Naive B cell (primary cell): ENCODE data around the gene VSIR. TPM values are rescaled to one million over a fixed set of nuclear protein-coding genes. Genes with fewer than 3 reads are reported as not detected.
A peak's percentile ranks its signal among the peaks of the same experiment; 100 is the strongest.

ENCODE experiments used
- ATAC-seq, 2 donors: fragments of 150-1000 bp; cut with Tn5 transposase; 2 replicates each; pipeline ENCODE4 v1.10.0; 2021; ENCODE audit warnings: low read depth in 2 of 2, mild to moderate bottlenecking in 2 of 2, moderate library complexity in 2 of 2
- DNase-seq: peaks from one replicate; pipeline ENCODE4 v3.0.0; 2022
- H3K27ac Mint-ChIP-seq, 6 donors: one replicate each; pipeline ENCODE4 v1.8.0; 2020 to 2022; ENCODE audit warnings: mild to moderate bottlenecking in 6 of 6, mixed read lengths in 6 of 6, moderate library complexity in 5 of 6, inconsistent platforms in 2 of 6
- H3K27me3 Mint-ChIP-seq, 3 donors: one replicate each; pipeline ENCODE4 v1.8.0; 2021 to 2022; ENCODE audit warnings: mixed read lengths in 3 of 3, mild to moderate bottlenecking in 1 of 3
- H3K36me3 Mint-ChIP-seq, 2 donors: one replicate each; pipeline ENCODE4 v1.8.0; 2020 to 2022; ENCODE audit warnings: mixed read lengths in 2 of 2, inconsistent platforms in 1 of 2, mild to moderate bottlenecking in 1 of 2
- H3K4me1 Mint-ChIP-seq, 3 donors: one replicate each; pipeline ENCODE4 v1.8.0; 2020 to 2022; ENCODE audit warnings: mixed read lengths in 3 of 3, inconsistent platforms in 1 of 3, mild to moderate bottlenecking in 1 of 3, moderate library complexity in 1 of 3
- H3K4me3 Mint-ChIP-seq, 8 donors: one replicate each; pipeline ENCODE4 v1.8.0; 2020 to 2022; ENCODE audit warnings: mild to moderate bottlenecking in 8 of 8, mixed read lengths in 8 of 8, moderate library complexity in 8 of 8, inconsistent platforms in 2 of 8
- H3K9me3 Mint-ChIP-seq, 7 donors: one replicate each; pipeline ENCODE4 v1.8.0; 2020 to 2022; ENCODE audit warnings: mixed read lengths in 7 of 7, mild to moderate bottlenecking in 5 of 7, inconsistent platforms in 2 of 7, moderate library complexity in 1 of 7
- polyA plus RNA-seq, 6 donors: library from polyadenylated mRNA; unstranded; fragments of 300-500 nt; fragmentation: Illumina TruSeq; gene quantifications; one replicate each; pipeline ENCODE4 v1.2.3, GENCODE V29; 2021; ENCODE audit warnings: low read depth in 6 of 6

The VSIR gene
- 10 to 100 TPM; 59.8 to 84.3 (median 64.0) TPM for polyA plus RNA-seq

DNA sequence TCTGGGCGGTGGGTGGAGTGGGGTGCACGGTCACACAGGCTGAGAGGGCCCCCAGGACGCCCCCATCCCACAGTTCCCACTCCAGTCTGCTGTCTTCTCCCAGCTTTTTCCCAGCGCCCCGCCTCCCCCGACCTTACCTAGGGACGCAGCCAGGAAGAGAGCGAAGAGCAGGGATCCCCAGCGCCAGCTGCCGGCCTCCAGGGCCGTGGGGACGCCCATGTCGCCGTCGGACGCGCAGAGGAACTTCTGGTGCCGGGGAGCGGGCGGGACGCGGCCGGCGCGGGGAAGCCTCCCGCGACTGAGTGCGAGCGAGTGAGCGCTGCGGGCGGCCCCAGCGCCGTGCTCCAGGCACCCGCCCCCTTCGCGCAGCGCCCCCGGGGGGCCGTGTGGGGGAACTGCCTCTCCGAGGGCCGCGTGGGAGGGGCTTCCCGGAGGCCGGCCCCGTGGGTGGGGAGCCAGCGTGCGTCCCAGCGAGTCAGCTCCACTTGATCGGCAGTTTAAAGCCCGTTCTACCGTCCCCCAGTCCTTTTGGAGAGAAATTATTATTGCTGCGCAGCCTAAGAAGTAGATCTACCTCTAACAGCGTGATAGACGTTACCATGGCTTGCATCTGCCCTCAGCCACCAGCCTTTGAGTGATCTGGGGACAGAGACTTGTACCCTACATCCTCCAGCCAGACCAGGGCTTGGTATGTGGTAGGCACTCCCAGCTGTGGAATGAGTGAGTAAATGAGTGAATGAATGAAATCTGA, at the start of gene VSIR:
TSS of gene VSIR (minus strand) at position 300 of the 751 bp plus-strand sequence. CDS start at position 219, 81 bp downstream.
- H3K27me3 Mint-ChIP-seq, result no peaks in the 10 kb centered on the region
- peaks cover 61 to 87% (median 85%) of the 10 kb centered on the region in 3 donors for H3K4me1 Mint-ChIP-seq

DNA sequence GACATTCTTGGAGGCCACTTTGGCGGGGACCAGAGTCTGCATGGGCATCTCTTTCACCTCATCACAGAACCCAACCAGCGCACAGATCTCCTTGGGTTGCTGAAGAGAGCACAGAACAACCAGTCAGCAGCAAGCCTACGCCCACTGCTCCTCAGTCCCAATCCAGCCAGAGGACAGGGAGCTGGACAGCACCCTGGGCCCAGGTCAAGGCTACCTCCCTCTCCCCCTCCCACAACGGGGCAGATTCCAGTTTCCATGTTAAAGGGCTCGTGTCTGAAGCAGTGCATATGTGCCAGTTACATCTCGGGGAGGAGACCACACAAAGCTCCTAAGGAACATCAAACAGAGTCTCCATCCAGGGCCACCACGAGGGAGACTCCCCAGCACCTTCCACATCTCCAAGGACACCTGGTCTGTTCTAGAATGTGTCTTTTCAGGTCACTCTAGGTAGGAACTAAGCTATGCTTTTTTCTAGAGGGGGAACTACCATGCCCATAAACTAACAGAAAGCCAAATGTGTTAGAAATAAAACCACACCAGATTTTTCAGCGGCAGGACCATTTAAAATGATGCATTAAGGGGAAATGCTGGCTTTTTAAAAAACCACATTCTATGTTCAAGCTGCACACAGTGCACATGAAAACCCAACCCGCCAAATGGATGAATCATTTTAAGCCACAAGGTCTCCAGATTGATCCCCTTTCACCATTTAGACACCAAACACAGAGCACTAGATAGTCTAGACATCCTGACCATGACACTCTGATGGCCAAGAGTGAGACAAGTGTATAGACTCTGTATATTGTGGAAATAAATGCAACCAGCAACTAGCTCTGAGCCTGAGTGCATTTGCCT, 48.8 kb upstream of the VSIR start:
- Mint-ChIP-seq H3K27ac (peak overlapping the region in 2 of 6 donors; percentile 41 to 68), H3K9me3 (no peaks in the 10 kb centered on the region), H3K27me3 (no peaks in the 10 kb centered on the region), H3K4me1 (peaks cover 0 to 3% (median 0%) of the 10 kb centered on the region in 3 donors), H3K36me3 (peaks cover 9 to 20% of the 10 kb centered on the region in 2 donors), H3K4me3 (peak overlapping the region in 1 of 8 donors; percentile 7)
- ATAC-seq, result no peak
- no peak for DNase-seq

More for the DNA sequence above, at the start of gene VSIR:
- Mint-ChIP-seq H3K9me3 (no peaks in the 10 kb centered on the region), H3K27ac (peak within 1 kb of the TSS; percentile 92 to 98 (median 96)), H3K36me3 (no peaks in the 10 kb centered on the region), H3K4me3 (peak within 1 kb of the TSS; percentile 75 to 94 (median 92))
- DNase-seq (peak; percentile 96), ATAC-seq (peak; percentile 68 to 74)

DNA sequence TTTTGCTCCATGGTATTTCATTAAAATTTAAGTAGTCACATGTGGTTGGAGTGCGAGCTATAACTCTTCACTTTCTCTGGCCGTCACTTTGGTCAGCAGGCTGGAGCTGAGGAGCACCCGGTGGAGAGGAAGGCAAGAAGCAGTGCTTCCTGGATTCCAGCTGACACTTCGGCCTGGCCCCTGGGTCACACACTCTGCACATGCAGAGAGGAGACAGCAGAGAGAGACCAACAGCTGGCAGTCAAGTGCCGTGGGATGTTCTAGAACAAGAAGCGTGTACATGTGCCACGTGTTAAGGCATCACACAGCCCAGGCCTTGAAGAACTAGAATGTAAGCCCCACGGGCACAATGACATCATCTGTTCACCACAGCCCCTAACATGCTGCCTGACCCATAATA, 47.6 kb upstream of the VSIR start:
- no peak for ATAC-seq
- Mint-ChIP-seq H3K27ac (peak overlapping the region in 2 of 6 donors; percentile 30 to 73), H3K4me3 (no peak overlapping the region), H3K9me3 (no peaks in the 10 kb centered on the region), H3K36me3 (peaks cover 9 to 25% of the 10 kb centered on the region in 2 donors), H3K27me3 (no peaks in the 10 kb centered on the region), H3K4me1 (peaks cover 0 to 3% (median 0%) of the 10 kb centered on the region in 3 donors)
- DNase-seq, result no peak

DNA sequence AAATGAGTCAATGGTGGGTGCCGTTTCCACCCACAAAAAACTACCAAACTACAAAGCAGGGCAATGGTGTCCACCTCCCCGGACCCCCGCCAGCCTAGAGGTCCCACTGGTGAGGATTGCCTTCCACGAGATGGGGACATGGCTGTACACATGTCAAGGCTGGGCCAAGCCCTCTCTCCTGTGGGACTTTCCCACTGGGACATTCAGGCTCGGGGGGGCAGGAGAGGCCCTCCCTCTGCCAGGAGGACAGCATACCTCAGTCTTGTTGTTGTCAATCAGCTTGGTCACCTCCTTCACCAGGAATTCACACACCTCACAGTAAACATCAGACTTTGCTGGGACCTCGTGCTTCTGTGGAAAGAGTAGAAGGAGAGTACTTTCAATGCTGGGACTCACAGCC, 46.7 kb upstream of the VSIR start:
- ATAC-seq (no peak), DNase-seq (no peak)
- H3K36me3 Mint-ChIP-seq, result peaks cover 9 to 25% of the 10 kb centered on the region in 2 donors
- peaks cover 0 to 3% (median 0%) of the 10 kb centered on the region in 3 donors for H3K4me1 Mint-ChIP-seq
- H3K27me3 Mint-ChIP-seq, result no peaks in the 10 kb centered on the region
- H3K9me3 Mint-ChIP-seq, result no peaks in the 10 kb centered on the region
- no peak overlapping the region for H3K4me3 Mint-ChIP-seq
- H3K27ac Mint-ChIP-seq, result peak overlapping the region in 1 of 6 donors; percentile 3

DNA sequence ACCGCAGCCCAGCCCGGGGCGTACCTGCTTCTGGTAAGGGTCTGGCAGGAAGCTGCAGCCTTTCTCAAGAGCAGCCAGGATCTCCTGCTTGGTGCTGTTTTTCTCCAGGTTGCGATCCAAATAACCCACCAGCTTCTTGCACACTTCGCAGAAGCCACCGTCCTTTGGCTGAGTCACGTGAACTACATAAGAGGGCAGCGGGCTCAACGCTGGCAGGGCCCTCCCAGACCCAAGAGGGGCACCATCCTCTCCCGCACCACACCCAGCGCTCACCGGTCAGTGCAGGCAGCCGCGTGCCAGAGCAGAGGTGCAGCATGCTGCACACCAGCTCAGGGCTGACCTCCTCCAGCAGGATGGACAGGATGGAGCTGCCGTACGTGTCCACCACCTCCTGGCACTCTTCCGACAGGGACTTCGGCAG, 46.1 kb upstream of the VSIR start:
- Mint-ChIP-seq H3K4me3 (no peak overlapping the region), H3K9me3 (peaks cover 0 to 2% (median 0%) of the 10 kb centered on the region in 7 donors), H3K27ac (peak overlapping the region in 2 of 6 donors; percentile 47 to 62), H3K4me1 (peaks cover 0 to 3% (median 2%) of the 10 kb centered on the region in 3 donors), H3K27me3 (no peaks in the 10 kb centered on the region), H3K36me3 (peaks cover 9 to 25% of the 10 kb centered on the region in 2 donors)
- no peak for ATAC-seq
- DNase-seq, result no peak

DNA sequence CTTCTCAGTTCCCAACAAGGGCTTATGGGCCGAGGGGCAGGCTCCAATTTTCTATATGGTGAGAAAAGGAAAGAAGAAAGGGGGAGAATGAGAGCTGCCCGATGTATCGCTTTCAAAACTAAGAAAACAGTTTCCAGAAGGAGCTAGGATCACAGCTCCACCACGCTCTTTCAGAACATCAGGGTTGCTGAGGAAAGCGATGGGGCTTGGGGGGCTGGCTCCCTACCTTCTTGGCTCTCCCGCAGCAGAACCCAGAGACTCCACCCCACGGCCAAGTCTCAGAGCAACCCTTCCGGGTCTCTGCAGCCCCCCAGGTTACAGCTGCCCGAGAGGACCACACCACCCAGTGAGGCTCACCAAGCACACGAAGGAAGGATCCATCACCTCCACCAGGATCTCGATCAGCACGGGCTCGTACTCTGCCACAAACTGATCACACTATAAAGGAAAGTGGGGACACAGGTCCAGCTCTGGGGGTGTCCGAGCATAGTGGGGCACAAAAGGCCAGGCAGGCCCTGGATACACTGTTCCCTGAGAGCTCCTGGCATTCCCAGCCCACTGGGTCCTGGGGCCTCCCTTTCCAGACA, 45.4 kb upstream of the VSIR start:
- DNase-seq (no peak), ATAC-seq (no peak)
- Mint-ChIP-seq H3K9me3 (peaks cover 0 to 2% (median 0%) of the 10 kb centered on the region in 7 donors), H3K27me3 (no peaks in the 10 kb centered on the region), H3K4me3 (no peak overlapping the region), H3K27ac (peak overlapping the region in 2 of 6 donors; percentile 24 to 70), H3K36me3 (peaks cover 9 to 25% of the 10 kb centered on the region in 2 donors), H3K4me1 (peaks cover 0 to 3% (median 3%) of the 10 kb centered on the region in 3 donors)

DNA sequence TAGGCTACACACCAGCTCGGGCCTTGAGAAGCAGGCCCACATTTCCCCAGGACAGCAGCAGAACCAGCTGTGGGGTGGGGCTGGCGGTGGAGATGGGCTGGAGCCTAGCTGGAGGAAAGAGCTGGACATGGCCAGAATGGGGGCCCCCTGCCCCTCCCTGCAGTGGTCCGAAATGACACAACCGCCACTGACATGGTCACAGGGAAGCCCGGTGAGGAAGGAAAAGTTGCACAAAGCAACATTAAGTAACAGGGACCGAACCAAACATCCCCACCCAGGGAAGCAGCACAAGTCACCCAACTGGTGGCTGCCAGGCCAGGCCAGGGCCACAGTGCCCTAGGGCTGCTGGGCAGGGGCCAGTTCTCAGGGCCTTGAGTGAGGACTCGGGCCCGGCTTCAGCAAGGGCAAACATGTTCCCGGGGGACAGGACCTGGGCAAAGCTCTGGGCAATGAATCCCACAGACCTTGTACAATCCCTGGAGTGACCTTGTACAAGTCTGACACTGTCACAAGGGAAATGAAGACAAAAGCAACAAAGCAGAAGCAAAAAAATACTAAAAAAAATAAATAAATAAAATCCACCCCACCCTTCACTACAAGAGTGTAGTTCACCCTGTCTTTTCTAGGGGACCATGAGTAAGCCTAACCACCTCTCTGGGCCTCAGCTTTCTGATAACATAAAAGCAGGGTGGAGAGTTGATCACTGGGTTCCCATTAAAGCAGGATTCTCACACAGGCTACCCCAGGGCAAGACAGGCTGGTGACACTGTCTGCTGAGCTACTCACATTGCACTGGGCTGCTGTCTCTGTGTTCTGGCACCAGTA, 44.7 kb upstream of the VSIR start:
- Mint-ChIP-seq H3K27ac (peak overlapping the region in 1 of 6 donors; percentile 63), H3K4me1 (peaks cover 0 to 3% (median 0%) of the 10 kb centered on the region in 3 donors), H3K4me3 (no peak overlapping the region), H3K27me3 (no peaks in the 10 kb centered on the region), H3K9me3 (peaks cover 0 to 2% (median 0%) of the 10 kb centered on the region in 7 donors), H3K36me3 (peaks cover 9 to 20% of the 10 kb centered on the region in 2 donors)
- DNase-seq, result no peak
- no peak for ATAC-seq

DNA sequence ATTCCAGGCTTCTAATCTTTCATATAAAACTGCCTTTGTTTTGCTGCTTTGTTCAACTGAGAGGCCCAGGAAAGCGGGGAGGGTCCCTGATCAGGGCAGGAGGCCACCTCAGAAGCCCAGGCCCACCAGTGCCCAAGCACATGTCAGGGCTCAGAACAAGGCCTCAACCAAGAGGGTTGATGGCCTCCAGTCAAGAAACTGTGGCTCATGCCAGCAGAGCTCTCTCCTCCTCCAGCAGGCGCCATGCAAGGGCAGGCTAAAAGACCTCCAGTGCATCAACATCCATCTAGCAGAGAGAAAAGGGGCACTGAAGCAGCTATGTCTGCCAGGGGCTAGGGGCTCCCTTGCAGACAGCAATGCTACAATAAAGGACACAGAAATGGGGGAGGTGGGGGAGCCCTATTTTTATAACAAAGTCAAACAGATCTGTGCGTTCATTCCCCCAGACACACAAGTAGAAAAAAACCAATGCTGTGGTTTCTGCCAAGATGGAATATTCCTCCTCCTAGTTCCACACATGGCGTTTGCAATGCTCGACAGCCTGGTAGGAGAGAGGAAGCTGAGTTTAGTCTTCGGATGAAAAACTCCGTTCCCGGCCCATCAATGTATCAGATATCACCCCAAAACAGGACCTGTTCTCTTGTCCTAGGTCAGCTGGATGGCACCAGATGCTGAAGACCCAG, 43.8 kb upstream of the VSIR start:
- peaks cover 9 to 20% of the 10 kb centered on the region in 2 donors for H3K36me3 Mint-ChIP-seq
- no peak for DNase-seq
- H3K4me1 Mint-ChIP-seq, result peaks cover 0 to 3% (median 0%) of the 10 kb centered on the region in 3 donors
- peak overlapping the region in 1 of 6 donors; percentile 49 for H3K27ac Mint-ChIP-seq
- H3K9me3 Mint-ChIP-seq, result peaks cover 0 to 2% (median 0%) of the 10 kb centered on the region in 7 donors
- no peaks in the 10 kb centered on the region for H3K27me3 Mint-ChIP-seq
- H3K4me3 Mint-ChIP-seq, result peak overlapping the region in 1 of 8 donors; percentile 9
- ATAC-seq, result no peak

DNA sequence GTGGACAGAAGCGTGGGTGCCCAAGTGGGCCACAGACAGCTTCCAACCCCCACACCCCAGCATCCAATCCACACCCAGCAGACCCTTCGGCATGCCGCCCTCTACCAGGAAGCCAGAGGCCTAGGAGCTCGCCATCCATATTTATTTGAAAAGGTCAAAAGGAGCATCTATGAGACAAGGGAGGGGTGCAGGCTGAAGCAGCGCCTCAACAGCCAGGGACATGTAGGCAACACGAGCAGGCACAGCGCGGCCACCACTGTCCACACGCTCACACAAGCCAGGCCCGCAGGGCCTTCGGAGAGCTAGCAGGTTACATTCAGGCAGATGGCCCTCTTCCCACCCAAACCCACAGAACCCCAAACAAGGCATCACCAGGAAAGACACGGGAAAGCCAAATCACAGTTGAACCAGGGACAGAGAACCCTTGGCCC, 43.1 kb upstream of the VSIR start:
- peaks cover 0 to 3% (median 0%) of the 10 kb centered on the region in 3 donors for H3K4me1 Mint-ChIP-seq
- DNase-seq, result no peak
- H3K27me3 Mint-ChIP-seq, result no peaks in the 10 kb centered on the region
- peaks cover 0 to 2% (median 0%) of the 10 kb centered on the region in 7 donors for H3K9me3 Mint-ChIP-seq
- peak overlapping the region in 1 of 6 donors; percentile 9 for H3K27ac Mint-ChIP-seq
- ATAC-seq, result no peak
- peaks cover 9 to 16% of the 10 kb centered on the region in 2 donors for H3K36me3 Mint-ChIP-seq
- no peak overlapping the region for H3K4me3 Mint-ChIP-seq

DNA sequence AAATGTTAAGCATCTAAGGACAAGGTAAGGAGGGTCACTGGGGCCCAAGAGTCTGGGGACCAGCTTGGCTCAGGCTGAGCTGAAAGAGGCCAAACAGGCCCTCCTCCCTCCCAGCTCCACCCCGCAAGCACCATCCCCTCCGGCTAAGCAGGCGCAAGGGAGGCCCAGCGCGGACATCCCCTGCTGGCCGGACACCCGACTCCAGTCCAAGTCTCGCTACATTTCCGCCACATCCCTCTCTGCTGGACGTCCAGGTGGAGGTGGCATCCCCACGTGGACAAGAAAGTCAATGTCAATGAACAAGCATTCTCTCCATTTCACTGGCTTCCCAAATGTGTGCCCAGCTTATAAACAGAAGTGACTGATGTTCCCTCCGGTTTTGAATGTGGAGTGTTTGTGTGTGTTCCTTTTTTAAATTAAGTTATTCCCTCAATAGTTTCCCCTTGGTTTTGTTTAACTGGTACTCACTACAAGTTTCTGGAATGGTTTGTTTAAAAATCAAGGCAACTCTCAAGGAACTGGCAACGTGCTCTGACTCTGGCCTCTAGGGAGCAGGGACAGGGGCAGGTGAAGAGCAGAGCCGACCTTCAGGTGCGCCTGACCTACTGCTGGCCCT, 42.3 kb upstream of the VSIR start:
- no peak for DNase-seq
- Mint-ChIP-seq H3K9me3 (peaks cover 0 to 2% (median 0%) of the 10 kb centered on the region in 7 donors), H3K27ac (no peak overlapping the region), H3K36me3 (peaks cover 2 to 10% of the 10 kb centered on the region in 2 donors), H3K27me3 (no peaks in the 10 kb centered on the region), H3K4me1 (peaks cover 0 to 3% (median 0%) of the 10 kb centered on the region in 3 donors), H3K4me3 (no peak overlapping the region)
- ATAC-seq, result no peak

DNA sequence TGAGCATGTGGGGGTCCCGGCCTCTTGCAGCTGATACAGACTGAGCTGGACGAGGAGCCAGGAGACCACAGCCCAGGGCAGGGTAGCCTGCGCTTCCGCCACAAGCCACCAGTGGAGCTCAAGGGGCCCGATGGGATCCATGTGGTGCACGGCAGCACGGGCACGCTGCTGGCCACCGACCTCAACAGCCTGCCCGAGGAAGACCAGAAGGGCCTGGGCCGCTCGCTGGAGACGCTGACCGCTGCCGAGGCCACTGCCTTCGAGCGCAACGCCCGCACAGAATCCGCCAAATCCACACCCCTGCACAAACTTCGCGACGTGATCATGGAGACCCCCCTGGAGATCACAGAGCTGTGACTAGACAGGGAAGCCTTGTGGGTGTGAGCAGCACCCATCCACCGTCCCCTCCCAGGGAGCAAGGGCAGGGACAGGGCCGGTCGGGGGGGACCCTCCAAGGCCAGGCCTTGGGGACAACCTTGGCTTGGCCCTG, 41.6 kb upstream of the VSIR start:
- Mint-ChIP-seq H3K27ac (no peak overlapping the region), H3K27me3 (no peaks in the 10 kb centered on the region), H3K9me3 (peaks cover 0 to 2% (median 0%) of the 10 kb centered on the region in 7 donors), H3K36me3 (peaks cover 0 to 10% of the 10 kb centered on the region in 2 donors), H3K4me1 (peaks cover 0 to 3% (median 0%) of the 10 kb centered on the region in 3 donors), H3K4me3 (no peak overlapping the region)
- ATAC-seq, result no peak
- no peak for DNase-seq
